WTC11 (cell line): Measurements from ENCODE around the gene CRADD. TPM values are rescaled to one million over a fixed set of nuclear protein-coding genes. Genes with fewer than 3 reads are reported as not detected.

Experiments
- ATAC-seq: fragments of 200-7000 bp; cut with Tn5 transposase; 2 replicates; pipeline ENCODE4 v1.10.0; 2021; ENCODE audit warnings: mild to moderate bottlenecking, moderate library complexity
- CTCF ChIA-PET: fragments of 300-600 bp; sonication (Branson Sonifier 250); formaldehyde crosslinking; loops from one replicate; lab custom pipeline; 2021; ENCODE audit warnings: antibody characterized with exemption; lab: Charles Lee
- POLR2A ChIA-PET: fragments of 350-600 bp; sonication (Branson Sonifier 250); formaldehyde crosslinking; loops from one replicate; lab custom pipeline; 2021; ENCODE audit warnings: antibody characterized with exemption; lab: Charles Lee
- DNase-seq: peaks from one replicate; pipeline ENCODE4 v3.0.0; 2021; ENCODE audit warnings: low spot score
- H3K27ac Mint-ChIP-seq: 2 replicates; pipeline ENCODE4 v1.8.0; 2021; ENCODE audit warnings: mixed read lengths
- H3K27me3 Mint-ChIP-seq: 2 replicates; pipeline ENCODE4 v1.8.0; 2021; ENCODE audit warnings: low read depth, mild to moderate bottlenecking, moderate library complexity, mixed read lengths
- H3K36me3 Mint-ChIP-seq: 2 replicates; pipeline ENCODE4 v1.8.0; 2021; ENCODE audit warnings: mixed read lengths
- H3K4me1 Mint-ChIP-seq: 2 replicates; pipeline ENCODE4 v1.8.0; 2022; ENCODE audit warnings: mixed read lengths
- H3K4me3 Mint-ChIP-seq: 2 replicates; pipeline ENCODE4 v1.8.0; 2021; ENCODE audit warnings: mild to moderate bottlenecking, moderate library complexity, mixed read lengths
- H3K9me3 Mint-ChIP-seq: 2 replicates; pipeline ENCODE4 v1.8.0; 2021; ENCODE audit warnings: mixed read lengths
- ATF1 ChIP-seq: sonication (generic); formaldehyde crosslinking; IDR thresholded peaks from 2 replicates; pipeline ENCODE4 v1.8.1; 2023; ENCODE audit warnings: mild to moderate bottlenecking, moderate library complexity, missing genetic modification reagents
- ELF4 ChIP-seq: sonication (generic); formaldehyde crosslinking; IDR thresholded peaks from 2 replicates; pipeline ENCODE4 v1.8.1; 2022; ENCODE audit warnings: low read depth, mild to moderate bottlenecking, moderate library complexity, missing genetic modification reagents
- EMX1 ChIP-seq: fragments of 250-450 bp; sonication (Bioruptor Pico); IDR thresholded peaks from 2 replicates; pipeline ENCODE4 v1.8.0; 2021; ENCODE audit warnings: mild to moderate bottlenecking
- FOXK1 ChIP-seq: sonication (generic); formaldehyde crosslinking; IDR thresholded peaks from 2 replicates; pipeline ENCODE4 v1.8.0; 2022; ENCODE audit warnings: mild to moderate bottlenecking, moderate library complexity, missing genetic modification reagents
- GRHL2 ChIP-seq: fragments of 250-450 bp; sonication (Bioruptor Pico); IDR thresholded peaks from 2 replicates; pipeline ENCODE4 v1.8.0; 2022; ENCODE audit warnings: mild to moderate bottlenecking, moderate library complexity; ENCODE audit not compliant: insufficient replicate concordance, severe bottlenecking
- GTF2I ChIP-seq: fragments of 250-450 bp; sonication (Bioruptor Pico); conservative IDR thresholded peaks from 2 replicates; pipeline ENCODE4 v1.4.0; 2021; ENCODE audit warnings: mild to moderate bottlenecking
- IRF2 ChIP-seq: sonication (generic); formaldehyde crosslinking; IDR thresholded peaks from 2 replicates; pipeline ENCODE4 v1.8.0; 2022; ENCODE audit warnings: low read depth, missing genetic modification reagents, borderline replicate concordance
- NR1H2 ChIP-seq: sonication (generic); formaldehyde crosslinking; IDR thresholded peaks from 2 replicates; pipeline ENCODE4 v1.9.0; 2021; ENCODE audit warnings: mild to moderate bottlenecking, moderate library complexity, missing genetic modification reagents
- PRDM15 ChIP-seq: sonication (generic); formaldehyde crosslinking; IDR thresholded peaks from 2 replicates; pipeline ENCODE4 v1.8.0; 2022; ENCODE audit warnings: missing genetic modification reagents
- PREB ChIP-seq: sonication (generic); formaldehyde crosslinking; IDR thresholded peaks from 2 replicates; pipeline ENCODE4 v1.8.1; 2022; ENCODE audit warnings: mild to moderate bottlenecking, missing genetic modification reagents, moderate library complexity, borderline replicate concordance
- SMAD3 ChIP-seq: sonication (generic); formaldehyde crosslinking; IDR thresholded peaks from 2 replicates; pipeline ENCODE4 v1.8.0; 2022; ENCODE audit warnings: missing genetic modification reagents, mild to moderate bottlenecking, borderline replicate concordance
- SOX15 ChIP-seq: fragments of 250-450 bp; sonication (Bioruptor Pico); IDR thresholded peaks from 2 replicates; pipeline ENCODE4 v1.9.0; 2021; ENCODE audit warnings: mild to moderate bottlenecking
- TEAD1 ChIP-seq: sonication (generic); formaldehyde crosslinking; IDR thresholded peaks from 2 replicates; pipeline ENCODE4 v1.8.0; 2022; ENCODE audit warnings: mild to moderate bottlenecking, missing genetic modification reagents
- TEAD4 ChIP-seq: sonication (generic); formaldehyde crosslinking; IDR thresholded peaks from 2 replicates; pipeline ENCODE4 v1.8.0; 2022; ENCODE audit warnings: mild to moderate bottlenecking, missing genetic modification reagents
- TP53 ChIP-seq: sonication (generic); formaldehyde crosslinking; IDR thresholded peaks from 2 replicates; pipeline ENCODE4 v1.8.1; 2023; ENCODE audit warnings: mild to moderate bottlenecking, missing genetic modification reagents
- USF2 ChIP-seq: sonication (generic); formaldehyde crosslinking; IDR thresholded peaks from 2 replicates; pipeline ENCODE4 v1.8.1; 2023; ENCODE audit warnings: mild to moderate bottlenecking, missing genetic modification reagents, moderate library complexity
- ZBTB43 ChIP-seq: sonication (generic); formaldehyde crosslinking; IDR thresholded peaks from 2 replicates; pipeline ENCODE4 v1.8.1; 2023; ENCODE audit warnings: mild to moderate bottlenecking, missing genetic modification reagents
- ZNF281 ChIP-seq: sonication (generic); formaldehyde crosslinking; IDR thresholded peaks from 2 replicates; pipeline ENCODE4 v1.8.0; 2023; ENCODE audit warnings: mild to moderate bottlenecking, missing genetic modification reagents
- ZNF416 ChIP-seq: fragments of 250-450 bp; sonication (Bioruptor Pico); IDR thresholded peaks from 2 replicates; pipeline ENCODE4 v1.9.0; 2021; ENCODE audit warnings: mild to moderate bottlenecking, inconsistent platforms
- ZNF423 ChIP-seq: fragments of 250-450 bp; sonication (Bioruptor Pico); IDR thresholded peaks from 2 replicates; pipeline ENCODE4 v2.1.2; 2022; ENCODE audit warnings: mild to moderate bottlenecking, moderate library complexity
- ZNF425 ChIP-seq: fragments of 250-450 bp; sonication (Bioruptor Pico); conservative IDR thresholded peaks from 2 replicates; pipeline ENCODE4 v1.9.0; 2021; ENCODE audit warnings: mild to moderate bottlenecking
- total RNA-seq: library from RNA; stranded (reverse); gene quantifications from 3 replicates; pipeline ENCODE4 v1.2.3, GENCODE V29; 2021

The CRADD gene
- total RNA-seq, 1 experiment from 2014 or later: 11.6 TPM

GRCh38 chr12:93827179-93827578 lies 150.0 kb downstream of the CRADD start:
- TF ChIP-seq ZNF281 (CRISPR knock-in tag) (no peak), SOX15 (CRISPR knock-in tag) (no peak), PREB (no peak), ZNF425 (CRISPR knock-in tag) (no peak), IRF2 (CRISPR knock-in tag) (no peak), ATF1 (CRISPR knock-in tag) (no peak), TEAD4 (no peak), TEAD1 (no peak), ZBTB43 (CRISPR knock-in tag) (no peak), NR1H2 (no peak), GRHL2 (CRISPR knock-in tag) (no peak)
- ChIA-PET POLR2A (no interaction called here), CTCF (interaction anchor here (1.0 kb wide), 1 partner anchor 288 kb away, joined by 3 read pairs; no protein-coding TSS in a partner anchor)
- H3K9me3 Mint-ChIP-seq: no peaks in the 10 kb centered on the region
- no peak for ATAC-seq
- no peak for DNase-seq
- peaks cover 10% of the 10 kb centered on the region; the same call in 1 of the 2 replicates for H3K4me1 Mint-ChIP-seq
- no peak overlapping the region for H3K27ac Mint-ChIP-seq
- no peak overlapping the region for H3K4me3 Mint-ChIP-seq
- peaks cover 6% of the 10 kb centered on the region for H3K27me3 Mint-ChIP-seq
- no peaks in the 10 kb centered on the region for H3K36me3 Mint-ChIP-seq

GRCh38 chr12:93827669-93828068 lies 150.5 kb downstream of the CRADD start:
- Mint-ChIP-seq H3K4me1 (peaks cover 10% of the 10 kb centered on the region; the same call in 1 of the 2 replicates), H3K4me3 (no peak overlapping the region), H3K27ac (no peak overlapping the region), H3K27me3 (peaks cover 5% of the 10 kb centered on the region), H3K9me3 (no peaks in the 10 kb centered on the region), H3K36me3 (no peaks in the 10 kb centered on the region)
- ChIA-PET CTCF (no interaction called here), POLR2A (no interaction called here)
- TF ChIP-seq SMAD3 (no peak), ELF4 (CRISPR knock-in tag) (no peak), ZNF416 (no peak), USF2 (no peak), PREB (no peak), GTF2I (CRISPR knock-in tag) (no peak), PRDM15 (CRISPR knock-in tag) (no peak), ZNF423 (no peak), FOXK1 (CRISPR knock-in tag) (no peak), EMX1 (CRISPR knock-in tag) (no peak), TP53 (no peak), ZBTB43 (CRISPR knock-in tag) (no peak)
- ATAC-seq (no peak), DNase-seq (no peak)
